CD4-positive, alpha-beta T cell treated with Interleukin-17A for 1 hour (primary cell): Measurements from ENCODE around the gene POLR2M.

ENCODE experiments used
- DNase-seq: peaks from one replicate; pipeline ENCODE4 v3.0.0-alpha.2; 2020

Gene POLR2M

DNA sequence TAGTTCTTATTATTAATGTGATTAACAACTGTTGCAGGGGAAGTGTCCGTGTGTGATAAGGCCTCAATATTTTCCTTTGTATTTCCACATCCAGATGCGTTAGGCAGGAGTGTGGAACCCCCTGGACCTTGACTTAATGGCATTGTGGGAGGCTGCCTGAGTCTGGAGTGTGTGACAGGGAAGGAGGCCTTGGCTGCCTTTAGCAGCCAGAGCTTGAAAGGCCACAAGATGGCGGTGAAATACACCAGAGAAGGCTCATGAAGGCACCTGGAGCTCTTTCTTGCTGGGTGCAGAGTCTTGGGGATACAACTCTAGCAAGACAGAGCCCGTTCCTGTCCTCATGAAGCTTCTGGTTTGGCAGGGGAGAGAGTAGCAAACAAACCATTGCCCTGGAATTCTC, 36.9 kb downstream of the POLR2M start:
- no peak for DNase-seq

GRCh38 chr15:57746786-57747185, 40.3 kb downstream of the POLR2M start:
- DNase-seq: no peak

GRCh38 chr15:57747206-57747896, 40.8 kb downstream of the POLR2M start:
- peak; percentile 8 for DNase-seq

DNA sequence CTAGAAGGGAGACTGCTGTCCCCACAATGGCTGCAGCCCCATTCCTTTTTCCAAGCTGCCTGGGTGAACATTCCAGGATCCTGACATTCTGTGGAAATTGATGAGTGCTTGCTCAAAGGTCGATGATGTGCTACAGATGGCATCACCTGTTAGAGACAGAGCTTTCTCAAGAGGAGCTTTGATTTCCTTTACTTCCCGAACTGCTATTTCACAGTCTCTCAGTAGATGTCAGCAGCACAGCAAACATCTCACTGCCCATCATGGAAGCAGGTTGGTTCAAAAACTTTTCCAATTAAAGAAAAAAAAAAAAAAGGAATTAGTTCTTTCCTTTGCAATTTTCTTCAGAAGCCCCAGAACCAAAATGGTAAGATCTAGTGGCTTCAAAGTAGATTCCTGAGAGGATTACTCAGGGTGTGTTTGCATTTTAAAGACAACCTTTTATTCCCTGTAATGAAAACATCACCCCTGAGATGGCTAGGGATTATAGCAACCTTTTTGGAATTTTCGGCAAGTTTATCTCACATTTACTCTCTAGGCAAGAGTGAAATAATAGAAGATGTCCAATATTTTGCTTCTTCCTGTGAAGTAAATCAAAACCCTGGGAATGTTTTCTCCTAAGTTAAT, 44.8 kb downstream of the POLR2M start:
- no peak for DNase-seq

GRCh38 chr15:57752436-57752835, 45.9 kb downstream of the POLR2M start:
- no peak for DNase-seq

DNA sequence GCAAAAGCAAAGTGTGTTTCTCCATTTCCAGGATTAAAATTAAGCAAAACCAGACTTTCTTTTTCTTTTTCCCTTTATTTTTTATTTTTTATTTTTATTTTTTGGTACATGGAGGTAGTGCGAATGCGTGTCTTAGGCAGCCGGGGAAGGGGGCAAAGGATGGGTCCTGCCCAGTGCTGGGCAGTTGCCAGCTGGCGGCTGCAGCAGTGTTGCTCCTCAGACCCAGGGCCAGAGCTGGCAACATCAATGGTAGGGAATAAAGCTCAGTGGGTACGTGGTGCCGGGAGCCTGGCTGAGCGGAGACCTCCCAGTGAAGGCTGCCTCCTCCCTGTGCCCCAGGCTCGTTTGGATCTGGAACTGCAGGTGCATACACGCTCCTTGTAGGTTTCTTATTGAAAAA, 46.3 kb downstream of the POLR2M start:
- no peak for DNase-seq

DNA sequence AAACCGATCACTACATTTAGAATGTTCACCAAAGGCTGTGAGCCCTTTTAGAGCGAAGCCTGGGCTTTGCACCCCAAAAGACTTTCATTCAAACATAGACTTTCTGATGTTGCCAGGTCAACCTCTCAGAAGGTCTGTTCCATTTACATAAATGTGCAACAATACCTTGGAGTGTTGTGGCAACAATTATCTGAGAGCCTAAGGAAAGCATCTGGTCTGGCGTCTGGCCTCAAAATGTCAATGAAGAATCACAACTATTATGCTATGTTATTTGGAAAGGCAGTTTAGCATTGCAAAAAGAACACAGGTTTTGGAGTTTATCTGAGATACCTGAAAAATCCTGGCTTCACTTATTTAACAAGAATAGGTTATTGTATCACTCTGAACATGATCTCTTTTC, 50.0 kb downstream of the POLR2M start:
- no peak for DNase-seq

GRCh38 chr15:57758560-57758959, 52.0 kb downstream of the POLR2M start:
- DNase-seq: no peak

DNA sequence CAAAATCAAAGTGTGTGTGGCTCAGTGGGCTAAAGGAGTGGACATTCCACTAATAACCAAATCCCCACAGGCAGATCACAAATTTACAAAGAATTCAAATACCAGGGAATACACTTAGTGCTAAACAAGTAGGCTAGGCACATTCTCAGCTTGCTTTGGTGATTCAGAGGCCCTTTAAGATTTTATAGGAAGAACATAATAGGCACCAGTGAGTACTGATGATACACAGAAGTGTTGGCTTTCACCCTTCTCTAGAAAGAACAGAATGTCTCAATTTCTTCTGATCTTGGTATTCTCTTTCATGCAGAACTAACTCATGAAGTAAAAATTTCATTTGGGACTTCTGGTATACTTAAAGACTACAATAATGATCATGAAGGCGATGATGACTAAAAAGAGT, 55.0 kb downstream of the POLR2M start:
- DNase-seq: no peak

- DNase-seq: no peak
Observed at GRCh38 chr15:57762302-57762701, 55.8 kb downstream of the POLR2M start.

DNA sequence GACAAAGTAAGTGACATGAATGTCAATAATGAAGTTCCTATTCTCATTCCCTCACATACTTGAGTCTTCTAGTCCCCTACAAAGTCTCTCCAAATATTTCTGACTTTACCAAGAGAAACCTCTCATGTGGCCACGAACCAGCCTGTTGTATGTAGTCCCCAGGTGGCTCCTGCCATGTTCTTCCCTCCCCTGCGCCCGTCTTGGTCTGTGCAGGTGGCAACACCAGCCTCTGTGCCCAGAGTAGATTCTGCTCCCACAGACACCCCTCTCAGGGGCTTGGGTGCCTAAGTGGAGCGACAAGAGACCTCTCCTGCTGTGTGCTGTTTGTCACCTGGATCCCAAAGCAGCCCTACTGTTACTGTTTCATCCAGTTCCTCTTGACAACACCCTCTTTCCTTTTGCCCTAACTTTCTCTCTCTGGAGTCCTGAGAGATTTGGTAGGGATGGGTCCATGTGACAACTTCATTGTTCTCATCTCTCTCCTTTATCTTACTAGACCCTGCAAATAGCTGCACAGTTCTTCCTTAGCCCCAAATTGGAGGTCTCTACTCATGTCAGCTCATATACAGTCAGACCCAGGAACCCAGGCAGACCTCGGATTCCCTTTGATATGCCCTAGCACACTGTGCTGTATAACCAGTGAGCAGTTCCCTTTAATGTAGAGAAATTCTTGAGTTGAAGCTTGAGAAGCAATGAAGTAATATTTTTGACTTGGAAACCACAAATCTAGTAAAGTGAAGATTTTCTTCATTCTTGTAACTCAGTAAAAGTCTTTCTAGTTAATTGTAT, 56.9 kb downstream of the POLR2M start:
- no peak for DNase-seq
